Stomach (tissue), 4 donors: Measurements from ENCODE around the gene DPYD.

Source experiments
- CTCF ChIP-seq, 7 experiments: fragments of 450-650 bp in 4 of 7; fragments of 200-600 bp in 3 of 7; sonication (generic) in 3 of 7; IDR thresholded peaks; one replicate each; pipeline ENCODE4 v1.5.1; 2016 to 2019; ENCODE audit warnings: antibody characterized with exemption in 7 of 7, control low read depth in 2 of 7, mild to moderate bottlenecking in 1 of 7
- EP300 ChIP-seq: sonication (generic); formaldehyde crosslinking; IDR thresholded peaks from one replicate; pipeline ENCODE4 v1.6.1; 2017; ENCODE audit warnings: antibody characterized with exemption
- POLR2A ChIP-seq, 4 donors: fragments of 450-650 bp; IDR thresholded peaks; one replicate each; pipeline ENCODE4 v1.6.1; 2016; ENCODE audit warnings: antibody characterized with exemption in 4 of 4, control low read depth in 2 of 4, mild to moderate bottlenecking in 1 of 4, moderate library complexity in 1 of 4
- POLR2AphosphoS5 ChIP-seq, 3 donors: sonication (generic); formaldehyde crosslinking; IDR thresholded peaks; one replicate each; pipeline ENCODE4 v1.6.1; 2016; ENCODE audit warnings: antibody characterized with exemption in 3 of 3

GRCh38 chr1:97245682-97246081, 675.2 kb downstream of the DPYD start:
- TF ChIP-seq POLR2A (IDR thresholded peaks at IDR 0.05): no peak
- no peak for TF ChIP-seq CTCF (IDR thresholded peaks at IDR 0.05)
- peak in 1 of 3 donors; percentile 18 for TF ChIP-seq POLR2AphosphoS5 (IDR thresholded peaks at IDR 0.05)
- no peak for TF ChIP-seq EP300
